Esophagus (tissue), 2 donors: Measurements from ENCODE around the gene ITGA2B. TPM values are rescaled to one million over a fixed set of nuclear protein-coding genes. Genes with fewer than 3 reads are reported as not detected.
"Not testable (repeated sequence)": the region's sequence is repeated elsewhere in the genome, so short reads cannot be mapped to it uniquely, and the experiment has no call there.

Source experiments
- H3K27ac ChIP-seq, 2 donors: one replicate each; pipeline ENCODE4 v1.5.1; 2013; ENCODE audit warnings: low read depth in 2 of 2, mild to moderate bottlenecking in 2 of 2, inconsistent platforms in 1 of 2, low read length in 1 of 2, moderate library complexity in 1 of 2
- H3K27me3 ChIP-seq, 2 donors: one replicate each; pipeline ENCODE4 v1.6.1; 2013; ENCODE audit warnings: low read length in 2 of 2, control low read depth in 1 of 2, mild to moderate bottlenecking in 1 of 2; ENCODE audit not compliant: insufficient read depth in 2 of 2, control insufficient read depth in 1 of 2
- H3K36me3 ChIP-seq, 2 donors: one replicate each; pipeline ENCODE4 v1.6.1; 2013; ENCODE audit warnings: low read length in 1 of 2; ENCODE audit not compliant: control insufficient read depth in 2 of 2, insufficient read depth in 2 of 2
- H3K4me1 ChIP-seq, 2 donors: one replicate each; pipeline ENCODE4 v1.6.1; 2013; ENCODE audit warnings: low read length in 1 of 2; ENCODE audit not compliant: control insufficient read depth in 2 of 2, insufficient read depth in 2 of 2
- H3K4me3 ChIP-seq, 2 donors: one replicate each; pipeline ENCODE4 v1.5.1; 2013; ENCODE audit warnings: low read length in 2 of 2, mild to moderate bottlenecking in 2 of 2, low read depth in 1 of 2, moderate library complexity in 1 of 2
- H3K9me3 ChIP-seq, 2 donors: one replicate each; pipeline ENCODE4 v1.6.1; 2013; ENCODE audit warnings: mild to moderate bottlenecking in 2 of 2, low read depth in 1 of 2, low read length in 1 of 2, moderate library complexity in 1 of 2; ENCODE audit not compliant: control insufficient read depth in 2 of 2, insufficient read depth in 1 of 2
- WGBS, 2 donors: extraction: QIAGEN DNeasy Blood & Tissue Kit; methylation state at CpG; one replicate each; pipeline ENCODE4 v1.1.7; 2013; 5-methylcytosine and 5-hydroxymethylcytosine counted together
- polyA plus RNA-seq, 2 donors: library from polyadenylated mRNA; stranded (reverse); fragments of 200-250 nt; gene quantifications; one replicate each; pipeline ENCODE4 v1.2.3, GENCODE V29; 2013
- donor health status: healthy with polysubstance abuse.
- donor health status: Bipolar disorder and iron deficiency.

The ITGA2B gene
- polyA plus RNA-seq, 2 donors, result 0.27 to 0.84 TPM

- H3K9me3 ChIP-seq, H3K27me3 ChIP-seq, H3K4me1 ChIP-seq, H3K4me3 ChIP-seq, H3K27ac ChIP-seq: not testable (repeated sequence)
- 93 to 96% methylated on average over 9 of the region's 9 CpGs for WGBS, 2 donors
- H3K36me3 ChIP-seq, result peaks cover 8 to 15% of the 10 kb centered on the region in 2 donors
Observed at GRCh38 chr17:44394112-44394511, 4.7 kb upstream of the ITGA2B start.

- Histone ChIP-seq H3K27me3 (no peaks in the 10 kb centered on the region), H3K9me3 (no peaks in the 10 kb centered on the region), H3K4me3 (no peak overlapping the region), H3K27ac (no peak overlapping the region), H3K4me1 (peaks cover 5 to 7% of the 10 kb centered on the region in 2 donors), H3K36me3 (no peaks in the 10 kb centered on the region)
- WGBS, 2 donors, result 82 to 84% methylated on average over 10 of the region's 10 CpGs
Observed at GRCh38 chr17:44390250-44390870, 911 bp upstream of the ITGA2B start.

GRCh38 chr17:44389723-44390202 lies 314 bp upstream of the ITGA2B start:
- Histone ChIP-seq H3K4me3 (no peak overlapping the region), H3K27me3 (no peaks in the 10 kb centered on the region), H3K4me1 (peaks cover 5 to 7% of the 10 kb centered on the region in 2 donors), H3K27ac (no peak overlapping the region), H3K36me3 (no peaks in the 10 kb centered on the region), H3K9me3 (no peaks in the 10 kb centered on the region)
- 69 to 77% methylated on average over 6 of the region's 6 CpGs for WGBS, 2 donors

GRCh38 chr17:44387804-44388203 lies 1.6 kb downstream of the ITGA2B start:
- no peaks in the 10 kb centered on the region for H3K9me3 ChIP-seq
- no peaks in the 10 kb centered on the region for H3K36me3 ChIP-seq
- WGBS, 2 donors, result 85 to 90% methylated on average over 2 of the region's 2 CpGs
- H3K27ac ChIP-seq, result no peak overlapping the region
- H3K4me1 ChIP-seq, result peaks cover 5 to 7% of the 10 kb centered on the region in 2 donors
- no peak overlapping the region for H3K4me3 ChIP-seq
- no peaks in the 10 kb centered on the region for H3K27me3 ChIP-seq

- no peaks in the 10 kb centered on the region for H3K27me3 ChIP-seq
- WGBS, 2 donors, result 38 to 45% methylated on average over 10 of the region's 10 CpGs
- H3K27ac ChIP-seq, result no peak overlapping the region
- H3K4me1 ChIP-seq, result peaks cover 5 to 7% of the 10 kb centered on the region in 2 donors
- peak overlapping the region; percentile 41 to 56 for H3K4me3 ChIP-seq
- H3K36me3 ChIP-seq, result no peaks in the 10 kb centered on the region
- no peaks in the 10 kb centered on the region for H3K9me3 ChIP-seq
Observed at GRCh38 chr17:44386182-44386525, 3.3 kb downstream of the ITGA2B start.

GRCh38 chr17:44385287-44386181 lies 3.9 kb downstream of the ITGA2B start:
- H3K27me3 ChIP-seq, result no peaks in the 10 kb centered on the region
- H3K4me1 ChIP-seq, result peaks cover 5 to 7% of the 10 kb centered on the region in 2 donors
- H3K4me3 ChIP-seq, result peak overlapping the region; percentile 41 to 56
- 5 to 6% methylated on average over 61 to 68 of the region's 68 CpGs for WGBS, 2 donors
- no peak overlapping the region for H3K27ac ChIP-seq
- H3K36me3 ChIP-seq, result no peaks in the 10 kb centered on the region
- H3K9me3 ChIP-seq, result no peaks in the 10 kb centered on the region

- H3K4me3 ChIP-seq, result peak overlapping the region; percentile 39 to 56
- 9 to 14% methylated on average over 25 to 26 of the region's 26 CpGs for WGBS, 2 donors
- no peaks in the 10 kb centered on the region for H3K9me3 ChIP-seq
- no peaks in the 10 kb centered on the region for H3K36me3 ChIP-seq
- no peaks in the 10 kb centered on the region for H3K27me3 ChIP-seq
- H3K4me1 ChIP-seq, result peaks cover 5 to 7% of the 10 kb centered on the region in 2 donors
- H3K27ac ChIP-seq, result no peak overlapping the region
Observed at GRCh38 chr17:44384823-44385286, 4.6 kb downstream of the ITGA2B start.

- Histone ChIP-seq H3K4me3 (no peak overlapping the region), H3K36me3 (no peaks in the 10 kb centered on the region), H3K9me3 (no peaks in the 10 kb centered on the region), H3K27me3 (no peaks in the 10 kb centered on the region), H3K27ac (no peak overlapping the region), H3K4me1 (peaks cover 5 to 7% of the 10 kb centered on the region in 2 donors)
- WGBS, 2 donors, result 38 to 56% methylated on average over 29 of the region's 29 CpGs
Observed at GRCh38 chr17:44384281-44384822, 5.1 kb downstream of the ITGA2B start.

- peaks cover 5 to 7% of the 10 kb centered on the region in 2 donors for H3K4me1 ChIP-seq
- H3K27ac ChIP-seq, result no peak overlapping the region
- WGBS, 2 donors, result 77 to 83% methylated on average over 16 of the region's 16 CpGs
- H3K4me3 ChIP-seq, result no peak overlapping the region
- no peaks in the 10 kb centered on the region for H3K36me3 ChIP-seq
- H3K9me3 ChIP-seq, result no peaks in the 10 kb centered on the region
- no peaks in the 10 kb centered on the region for H3K27me3 ChIP-seq
Observed at GRCh38 chr17:44383861-44384260, 5.6 kb downstream of the ITGA2B start.
